ENCODE data around the gene AK8.
A peak's percentile ranks its signal among the peaks of the same experiment; 100 is the strongest.

AK8 gene

GRCh38 chr9:132808645-132809044 lies 69.4 kb downstream of the AK8 start:
- TF ChIP-seq TEAD4 (IDR thresholded peaks at IDR 0.05): no peak

- peak; percentile 68 for TF ChIP-seq TEAD4 (IDR thresholded peaks at IDR 0.05)
- no peak for TF ChIP-seq EGR1 (IDR thresholded peaks at IDR 0.05)
Measured at GRCh38 chr9:132806723-132807421, 71.2 kb downstream of the AK8 start.

- TF ChIP-seq CEBPB (IDR thresholded peaks at IDR 0.05): no peak
- no peak for TF ChIP-seq EGR1 (IDR thresholded peaks at IDR 0.05)
- no peak for TF ChIP-seq ZBTB7A (IDR thresholded peaks at IDR 0.05; ENCODE audit: low read depth)
- TF ChIP-seq FOXM1 (IDR thresholded peaks at IDR 0.05; ENCODE audit: borderline replicate concordance, low read depth): no peak
- no peak for TF ChIP-seq YY1 (IDR thresholded peaks at IDR 0.05; ENCODE audit: low read depth)
- no peak for TF ChIP-seq EP300 (IDR thresholded peaks at IDR 0.05; ENCODE audit: borderline replicate concordance)
- TF ChIP-seq TEAD4 (IDR thresholded peaks at IDR 0.05): no peak
- no peak for TF ChIP-seq NFIC (IDR thresholded peaks at IDR 0.05)
- TF ChIP-seq REST (IDR thresholded peaks at IDR 0.05; ENCODE audit: low read depth): no peak
- TF ChIP-seq TAF1 (IDR thresholded peaks at IDR 0.05; ENCODE audit: low read depth): no peak
Measured at GRCh38 chr9:132806306-132806705, 71.8 kb downstream of the AK8 start.

- TF ChIP-seq TEAD4 (IDR thresholded peaks at IDR 0.05) (no peak), TAF1 (IDR thresholded peaks at IDR 0.05; ENCODE audit: low read depth) (no peak), RAD21 (IDR thresholded peaks at IDR 0.05; ENCODE audit: low read depth) (no peak), TCF12 (IDR thresholded peaks at IDR 0.05; ENCODE audit: low read depth) (no peak), REST (IDR thresholded peaks at IDR 0.05; ENCODE audit: low read depth) (no peak), CEBPB (IDR thresholded peaks at IDR 0.05) (no peak), USF1 (IDR thresholded peaks at IDR 0.05) (no peak), ZBTB7A (IDR thresholded peaks at IDR 0.05; ENCODE audit: low read depth) (no peak), YY1 (IDR thresholded peaks at IDR 0.05; ENCODE audit: low read depth) (no peak), MAX (IDR thresholded peaks at IDR 0.05) (no peak), EP300 (IDR thresholded peaks at IDR 0.05; ENCODE audit: borderline replicate concordance) (no peak), NFIC (IDR thresholded peaks at IDR 0.05) (no peak), CREB1 (IDR thresholded peaks at IDR 0.05; ENCODE audit: low read depth) (no peak), EGR1 (IDR thresholded peaks at IDR 0.05) (no peak), FOXM1 (IDR thresholded peaks at IDR 0.05; ENCODE audit: borderline replicate concordance, low read depth) (no peak)
Measured at GRCh38 chr9:132804576-132805295, 73.3 kb downstream of the AK8 start.

GRCh38 chr9:132802121-132802795 lies 75.8 kb downstream of the AK8 start:
- TF ChIP-seq RAD21 (IDR thresholded peaks at IDR 0.05; ENCODE audit: low read depth): no peak
- TF ChIP-seq TEAD4 (IDR thresholded peaks at IDR 0.05): no peak
- no peak for TF ChIP-seq FOXM1 (IDR thresholded peaks at IDR 0.05; ENCODE audit: borderline replicate concordance, low read depth)
- TF ChIP-seq EP300 (IDR thresholded peaks at IDR 0.05; ENCODE audit: borderline replicate concordance): no peak
- no peak for TF ChIP-seq CEBPB (IDR thresholded peaks at IDR 0.05)
- no peak for TF ChIP-seq CREB1 (IDR thresholded peaks at IDR 0.05; ENCODE audit: low read depth)
- TF ChIP-seq NFIC (IDR thresholded peaks at IDR 0.05): no peak
- no peak for TF ChIP-seq EGR1 (IDR thresholded peaks at IDR 0.05)
- TF ChIP-seq TCF12 (IDR thresholded peaks at IDR 0.05; ENCODE audit: low read depth): no peak
- no peak for TF ChIP-seq REST (IDR thresholded peaks at IDR 0.05; ENCODE audit: low read depth)
- TF ChIP-seq MAX (IDR thresholded peaks at IDR 0.05): no peak
- TF ChIP-seq USF1 (IDR thresholded peaks at IDR 0.05): no peak
- TF ChIP-seq ZBTB7A (IDR thresholded peaks at IDR 0.05; ENCODE audit: low read depth): no peak
- TF ChIP-seq YY1 (IDR thresholded peaks at IDR 0.05; ENCODE audit: low read depth): no peak
- TF ChIP-seq TAF1 (IDR thresholded peaks at IDR 0.05; ENCODE audit: low read depth): no peak

Data from Ishikawa (cell line).